K562 (cell line): ENCODE results near the gene MFSD6L. TPM values are rescaled to one million over a fixed set of nuclear protein-coding genes. Genes with fewer than 3 reads are reported as not detected.

Source experiments
- ATAC-seq: fragments of 200-7000 bp; cut with Tn5 transposase; 3 replicates; pipeline ENCODE4 v1.9.1; 2020; ENCODE audit warnings: moderate library complexity
- BruUV-seq: library from RNA; stranded (reverse); fragments of 400-500 nt; replicated peaks from 2 replicates; lab custom pipeline; 2021; lab: Mats Ljungman, UMichigan
- CTCF ChIA-PET: fragments of 300-600 bp; formaldehyde crosslinking; extraction: SDS; loops from one replicate; lab custom pipeline; 2021; ENCODE audit warnings: low intra/inter-chr PET ratio; lab: Yijun Ruan, JAX
- POLR2A ChIA-PET: fragments of 300-600, 350-650 bp; sonication (Branson Sonifier 250); formaldehyde crosslinking; extraction: SDS; loops from one replicate; lab custom pipeline; 2021; ENCODE audit warnings: antibody characterized with exemption, inconsistent platforms; lab: Yijun Ruan, JAX
- DNase-seq, 4 experiments: peaks; one replicate each; pipeline versions ENCODE4 v3.0.0 to v3.0.0-alpha.2; 2011 to 2018; ENCODE audit warnings: low spot score in 3 of 4, mixed read lengths in 3 of 4; ENCODE audit errors: extremely low read depth in 1 of 4
- FAIRE-seq: peaks from 2 replicates; lab custom pipeline; 2011; peaks lifted over from hg19 to GRCh38; lab: Jason Lieb, UNC
- H2AFZ ChIP-seq: 2 replicates; pipeline ENCODE4 v1.6.0; 2011; ENCODE audit warnings: low read depth, low read length, control low read depth, inconsistent platforms
- H3K27ac ChIP-seq: fragments of 200-600 bp; 3 replicates; pipeline ENCODE4 v1.8.0; 2011; ENCODE audit warnings: low read depth, mild to moderate bottlenecking, control low read depth, inconsistent platforms, low read length, moderate library complexity, mixed read lengths; ENCODE audit errors: extremely low read depth
- H3K27me3 ChIP-seq, 2 experiments: fragments of 300-600 bp in 1 of 2; 2 replicates in 1 of 2; 3 replicates in 1 of 2; pipeline versions ENCODE4 v1.6.0 to v1.8.0; 2011; ENCODE audit warnings: inconsistent platforms in 2 of 2, low read length in 2 of 2, mild to moderate bottlenecking in 1 of 2, mixed read lengths in 1 of 2, moderate library complexity in 1 of 2; ENCODE audit not compliant: control insufficient read depth in 2 of 2, insufficient read depth in 2 of 2
- H3K36me3 ChIP-seq: fragments of 300-600 bp; 3 replicates; pipeline ENCODE4 v1.8.0; 2011; ENCODE audit warnings: mild to moderate bottlenecking, low read length, inconsistent platforms; ENCODE audit not compliant: control insufficient read depth, insufficient read depth
- H3K4me1 ChIP-seq, 2 experiments: fragments of 200-600 bp in 1 of 2; replicated peaks in 1 of 2; 2 replicates in 1 of 2; 3 replicates in 1 of 2; pipeline versions ENCODE4 v1.5.1 to v1.8.0; 2011; ENCODE audit warnings: inconsistent platforms in 2 of 2, low read length in 2 of 2, mild to moderate bottlenecking in 1 of 2, mixed read lengths in 1 of 2, moderate library complexity in 1 of 2; ENCODE audit not compliant: control insufficient read depth in 2 of 2, insufficient read depth in 2 of 2
- H3K4me2 ChIP-seq: 2 replicates; pipeline ENCODE4 v1.6.1; 2011; ENCODE audit warnings: low read length, control low read depth, inconsistent platforms, mixed read lengths; ENCODE audit not compliant: insufficient read depth
- H3K4me3 ChIP-seq: fragments of 200-600 bp; sonication (generic), shearing (Covaris generic); 2 replicates; pipeline ENCODE4 v1.5.1; 2016; ENCODE audit warnings: control low read depth, inconsistent platforms
- H3K79me2 ChIP-seq: fragments of 200-600 bp; 3 replicates; pipeline ENCODE4 v1.8.0; 2011; ENCODE audit warnings: low read length, inconsistent platforms; ENCODE audit not compliant: control insufficient read depth, insufficient read depth
- H3K9ac ChIP-seq, 2 experiments: 2 replicates each; pipeline versions ENCODE4 v1.6.0 to v1.6.1; 2011; ENCODE audit warnings: low read depth in 2 of 2, low read length in 2 of 2, control low read depth in 1 of 2, inconsistent platforms in 1 of 2, mild to moderate bottlenecking in 1 of 2, mixed read lengths in 1 of 2; ENCODE audit not compliant: insufficient read depth in 1 of 2
- H3K9me1 ChIP-seq: one replicate; pipeline ENCODE4 v1.6.0; 2011; ENCODE audit warnings: inconsistent platforms, mild to moderate bottlenecking, low read length, moderate library complexity; ENCODE audit not compliant: control insufficient read depth, insufficient read depth
- H3K9me3 ChIP-seq: replicated peaks from 2 replicates; pipeline ENCODE4 v1.5.1; 2011; ENCODE audit warnings: low read depth, low read length, inconsistent platforms; ENCODE audit not compliant: control insufficient read depth, insufficient read depth
- H4K20me1 ChIP-seq: replicated peaks from 2 replicates; pipeline ENCODE4 v1.6.1; 2011; ENCODE audit warnings: low read length, inconsistent platforms, mixed read lengths; ENCODE audit not compliant: control insufficient read depth, insufficient read depth
- CBFA2T3 ChIP-seq: fragments of 450-650 bp; IDR thresholded peaks from 2 replicates; pipeline ENCODE4 v1.6.1; 2017
- CBX3 ChIP-seq, 2 experiments: IDR thresholded peaks; 1 replicate in 1 of 2; 2 replicates in 1 of 2; pipeline ENCODE4 v1.6.1; 2012; ENCODE audit warnings: inconsistent platforms in 2 of 2, low read length in 2 of 2, borderline replicate concordance in 1 of 2, control low read depth in 1 of 2
- CREM ChIP-seq: IDR thresholded peaks from 2 replicates; pipeline ENCODE4 v1.6.1; 2014; ENCODE audit warnings: antibody characterized with exemption, low read depth
- CXXC5 ChIP-seq: fragments of 250-450 bp; sonication (Bioruptor Pico); IDR thresholded peaks from 2 replicates; pipeline ENCODE4 v1.8.0; 2022; ENCODE audit warnings: inconsistent platforms, mild to moderate bottlenecking, moderate library complexity
- E2F3 ChIP-seq: fragments of 250-450 bp; sonication (Bioruptor Pico); IDR thresholded peaks from 2 replicates; pipeline ENCODE4 v1.4.0; 2020; ENCODE audit warnings: mild to moderate bottlenecking
- PML ChIP-seq: IDR thresholded peaks from 2 replicates; pipeline ENCODE4 v1.6.1; 2012; ENCODE audit warnings: low read length, inconsistent platforms
- ZFPM2 ChIP-seq: fragments of 250-450 bp; sonication (Bioruptor Pico); IDR thresholded peaks from 2 replicates; pipeline ENCODE4 v1.5.1; 2022; ENCODE audit warnings: mild to moderate bottlenecking
- ZNF707 ChIP-seq: fragments of 250-450 bp; sonication (Bioruptor Pico); conservative IDR thresholded peaks from 2 replicates; pipeline ENCODE4 v1.8.0; 2022; ENCODE audit warnings: inconsistent platforms, mild to moderate bottlenecking, moderate library complexity
- WGBS: fragments of 100-300 bp; shearing (Covaris generic); methylation state at CpG from one replicate; pipeline ENCODE4 v1.1.6; 2016; ENCODE audit warnings: low coverage, mixed read lengths; ENCODE audit not compliant: insufficient coverage; ENCODE audit errors: missing lambda C conversion rate; 5-methylcytosine and 5-hydroxymethylcytosine counted together
- in situ Hi-C: fragments of 300-500 bp; cut with MboI; formaldehyde crosslinking; loops from 4 replicates; pipeline ENCODE4 v1.15.0; 2018; ENCODE audit warnings: inconsistent platforms, mixed read lengths
- intact Hi-C: fragments of 100-400 bp; cut with micrococcal nuclease; formaldehyde crosslinking; loops from 2 replicates; pipeline ENCODE4 v1.14.2; 2022
- polyA plus RNA-seq, 8 experiments: library from polyadenylated mRNA; depleted of rRNA in 4 of 8; stranded (reverse) in 5 of 8; unstranded in 3 of 8; fragments of >200 nt; fragmentation: Nextera tagmentation in 2 of 8; fragmentation: Illumina TruSeq in 1 of 8; extraction: Ambion mirVana in 2 of 8; extraction: Trizol in 1 of 8; gene quantifications; 2 replicates each; pipeline versions ENCODE4 v1.2.1 to v1.2.3, GENCODE V29; 2011 to 2014; ENCODE audit warnings: inconsistent platforms in 1 of 8, missing spikeins in 1 of 8
- total RNA-seq, 7 experiments: library from RNA; depleted of rRNA in 6 of 7; stranded (reverse); fragments of >200 nt in 6 of 7; fragmentation: Illumina TruSeq in 2 of 7; extraction: Trizol in 2 of 7; gene quantifications; 2 replicates each; pipeline versions ENCODE4 v1.2.1 to v1.2.3, GENCODE V29; 2011 to 2021; ENCODE audit warnings: low replicate concordance in 1 of 7
- TF ChIP-seq, protein P1 (sequence below): IDR thresholded peaks from 2 replicates; pipeline ENCODE4 v1.6.1; 2011; ENCODE audit not compliant: insufficient read length; ENCODE audit errors: extremely low read depth

MFSD6L gene
- total and polyA plus RNA-seq, 9 of the 15 experiments (the other 6 are each of a cell fraction or from before 2014, with no cell fraction given) = not detected

DNA sequence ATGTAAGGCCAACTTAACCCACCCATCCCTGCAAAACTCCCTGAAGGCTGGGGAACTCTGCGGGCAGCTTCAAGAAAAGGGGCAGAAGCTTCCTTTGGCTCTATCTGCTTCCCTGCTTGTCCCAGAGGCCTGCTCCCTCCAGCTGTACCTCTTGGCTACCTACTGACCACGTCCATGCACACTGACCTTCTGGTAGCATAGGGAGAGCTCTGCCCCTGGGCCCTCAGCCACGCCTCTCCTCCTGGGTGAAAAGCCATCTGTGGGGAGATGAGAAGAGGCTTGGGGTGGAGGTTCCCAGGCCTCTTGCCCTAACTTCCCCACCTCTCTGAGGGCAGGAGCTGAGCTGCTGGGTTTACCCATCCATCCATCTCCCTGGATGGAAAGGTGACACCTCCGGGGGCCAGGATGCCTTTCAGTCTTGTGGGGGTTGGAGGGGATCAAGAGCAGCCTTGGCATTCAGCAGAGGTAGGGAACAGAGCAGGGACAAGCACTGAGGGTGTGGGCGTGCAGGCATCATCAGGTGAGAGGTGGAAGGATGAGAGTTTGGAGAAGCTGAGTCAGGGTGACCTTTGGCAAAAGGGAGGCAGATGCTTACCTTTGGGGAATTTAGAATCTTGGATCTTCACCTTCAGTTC is 23.4 kb upstream of the MFSD6L start:
- Histone ChIP-seq H3K79me2 (no peaks in the 10 kb centered on the region), H4K20me1 (no peaks in the 10 kb centered on the region), H3K4me2 (no peak overlapping the region)
- no peak for ATAC-seq
- intact Hi-C loops (no loop called here), in situ Hi-C loops (no loop called here)
- WGBS = 5% methylated on average over 5 of the region's 5 CpGs
- TF ChIP-seq, protein P1, sequence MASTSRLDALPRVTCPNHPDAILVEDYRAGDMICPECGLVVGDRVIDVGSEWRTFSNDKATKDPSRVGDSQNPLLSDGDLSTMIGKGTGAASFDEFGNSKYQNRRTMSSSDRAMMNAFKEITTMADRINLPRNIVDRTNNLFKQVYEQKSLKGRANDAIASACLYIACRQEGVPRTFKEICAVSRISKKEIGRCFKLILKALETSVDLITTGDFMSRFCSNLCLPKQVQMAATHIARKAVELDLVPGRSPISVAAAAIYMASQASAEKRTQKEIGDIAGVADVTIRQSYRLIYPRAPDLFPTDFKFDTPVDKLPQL = no peak
- TF ChIP-seq CXXC5 (CRISPR knock-in tag) = no peak
- TF ChIP-seq ZNF707 (CRISPR knock-in tag) = no peak
- TF ChIP-seq CREM = no peak
- no peak for TF ChIP-seq PML
- TF ChIP-seq CBFA2T3 = no peak
- no peak for TF ChIP-seq E2F3 (CRISPR knock-in tag)
- no peak for TF ChIP-seq CBX3 (IDR thresholded peaks at IDR 0.05; ENCODE audit: borderline replicate concordance in 1 of 2, low read length in 2 of 2)
- TF ChIP-seq ZFPM2 (CRISPR knock-in tag) = no peak
- TF ChIP-seq, all 486 proteins: peak for 0
- Histone ChIP-seq H2AFZ (no peak overlapping the region), H3K9me1 (no peaks in the 10 kb centered on the region), H3K4me3 (no peak overlapping the region), H3K36me3 (no peaks in the 10 kb centered on the region), H3K9ac (no peak overlapping the region), H3K27me3 (no peaks in the 10 kb centered on the region; a peak in 1 of 5 replicates), H3K9me3 (no peaks in the 10 kb centered on the region), H3K27ac (no peak overlapping the region), H3K4me1 (no peaks in the 10 kb centered on the region)
- BruUV-seq = no TSS peak
- ChIA-PET POLR2A (no interaction called here), CTCF (no interaction called here)
- DNase-seq (no peak), FAIRE-seq (no peak)
